ENCODE measurements around the gene EEFSEC.

DNA sequence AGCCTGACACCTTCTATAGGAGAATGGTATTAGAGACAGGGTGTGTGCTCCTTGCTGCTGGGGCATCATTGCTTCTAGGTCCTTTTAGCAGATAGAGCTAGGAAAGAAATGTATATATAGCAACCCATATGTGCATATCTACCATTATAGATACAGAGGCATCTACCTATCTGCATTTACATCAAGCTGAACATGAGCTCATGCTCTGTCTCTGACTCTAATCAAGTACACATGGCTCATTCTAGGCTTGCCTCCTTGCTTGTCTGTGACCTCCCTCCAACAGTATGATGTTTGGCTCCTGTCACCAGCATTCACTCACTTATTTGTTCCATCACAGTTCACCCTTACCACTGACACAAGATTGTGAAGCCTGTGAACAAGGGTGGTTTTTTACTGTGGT is 133.4 kb downstream of the EEFSEC start:
- TF ChIP-seq TARDBP (IDR thresholded peaks at IDR 0.05) (no peak), FOXM1 (IDR thresholded peaks at IDR 0.05; ENCODE audit: borderline replicate concordance) (no peak), ELF4 (IDR thresholded peaks at IDR 0.05) (no peak), NFRKB (IDR thresholded peaks at IDR 0.05) (no peak), HDGF (IDR thresholded peaks at IDR 0.05; ENCODE audit: borderline replicate concordance) (no peak), BHLHE40 (IDR thresholded peaks at IDR 0.05; ENCODE audit: borderline replicate concordance) (no peak), LEF1 (IDR thresholded peaks at IDR 0.05; ENCODE audit: borderline replicate concordance) (no peak), ZNF384 (IDR thresholded peaks at IDR 0.05) (no peak), CTBP1 (IDR thresholded peaks at IDR 0.05; ENCODE audit: borderline replicate concordance) (no peak), FOXK2 (IDR thresholded peaks at IDR 0.05) (no peak), SP1 (IDR thresholded peaks at IDR 0.05) (no peak), SUZ12 (IDR thresholded peaks at IDR 0.05) (no peak), ARNT (IDR thresholded peaks at IDR 0.05) (no peak)

All from HEK293T (cell line).